K562 (cell line): ENCODE measurements around the gene REX1BD. TPM values are rescaled to one million over a fixed set of nuclear protein-coding genes. Genes with fewer than 3 reads are reported as not detected.

Experiments
- FOXA3 ChIP-seq, 2 experiments: fragments of 450-650 bp in 1 of 2; sonication (generic) in 1 of 2; formaldehyde crosslinking; IDR thresholded peaks in 1 of 2; conservative IDR thresholded peaks in 1 of 2; 2 replicates each; pipeline versions ENCODE4 v1.4.0 to v1.8.0; 2020 to 2022; ENCODE audit warnings: mild to moderate bottlenecking in 2 of 2, missing genetic modification reagents in 1 of 2
- MAFK ChIP-seq: IDR thresholded peaks from 2 replicates; pipeline ENCODE4 v1.6.1; 2011; ENCODE audit warnings: low read length, improper control_type of control experiment
- NFXL1 ChIP-seq: fragments of 450-650 bp; formaldehyde crosslinking; IDR thresholded peaks from 2 replicates; pipeline ENCODE4 v1.4.0; 2021; ENCODE audit warnings: mild to moderate bottlenecking
- NR2F6 ChIP-seq: fragments of 450-650 bp; formaldehyde crosslinking; IDR thresholded peaks from 2 replicates; pipeline ENCODE4 v1.4.0; 2020; ENCODE audit warnings: mild to moderate bottlenecking
- PHF20 ChIP-seq: fragments of 450-650 bp; IDR thresholded peaks from 2 replicates; pipeline ENCODE4 v1.6.1; 2018; ENCODE audit not compliant: partially characterized antibody
- PHF8 ChIP-seq: fragments of 200-600 bp; sonication (generic); IDR thresholded peaks from 2 replicates; pipeline ENCODE4 v1.6.1; 2012; ENCODE audit warnings: mixed run types, mild to moderate bottlenecking, inconsistent platforms, low read length, moderate library complexity, borderline replicate concordance
- SETDB1 ChIP-seq: IDR thresholded peaks from one replicate; pipeline ENCODE4 v1.6.1; 2012; ENCODE audit warnings: low read length, control low read depth, inconsistent platforms
- SMARCC2 ChIP-seq: fragments of 450-650 bp; IDR thresholded peaks from 2 replicates; pipeline ENCODE4 v1.6.1; 2017; ENCODE audit warnings: antibody characterized with exemption, moderate library complexity, mild to moderate bottlenecking, low read depth
- STAT5B ChIP-seq: fragments of 250-450 bp; sonication (Bioruptor Pico); IDR thresholded peaks from 2 replicates; pipeline ENCODE4 v1.8.0; 2021; ENCODE audit warnings: mild to moderate bottlenecking, inconsistent platforms
- TRIM28 ChIP-seq: fragments of 450-650 bp; IDR thresholded peaks from 2 replicates; pipeline ENCODE4 v1.6.1; 2017
- ZNF551 ChIP-seq: fragments of 250-450 bp; sonication (Bioruptor Pico); IDR thresholded peaks from 2 replicates; pipeline ENCODE4 v1.5.0; 2021; ENCODE audit warnings: mild to moderate bottlenecking, moderate library complexity
- ZNF707 ChIP-seq: fragments of 250-450 bp; sonication (Bioruptor Pico); conservative IDR thresholded peaks from 2 replicates; pipeline ENCODE4 v1.8.0; 2022; ENCODE audit warnings: inconsistent platforms, mild to moderate bottlenecking, moderate library complexity
- polyA plus RNA-seq, 8 experiments: library from polyadenylated mRNA; depleted of rRNA in 4 of 8; stranded (reverse) in 5 of 8; unstranded in 3 of 8; fragments of >200 nt; fragmentation: Nextera tagmentation in 2 of 8; fragmentation: Illumina TruSeq in 1 of 8; extraction: Ambion mirVana in 2 of 8; extraction: Trizol in 1 of 8; gene quantifications; 2 replicates each; pipeline versions ENCODE4 v1.2.1 to v1.2.3, GENCODE V29; 2011 to 2014; ENCODE audit warnings: inconsistent platforms in 1 of 8, missing spikeins in 1 of 8
- total RNA-seq, 7 experiments: library from RNA; depleted of rRNA in 6 of 7; stranded (reverse); fragments of >200 nt in 6 of 7; fragmentation: Illumina TruSeq in 2 of 7; extraction: Trizol in 2 of 7; gene quantifications; 2 replicates each; pipeline versions ENCODE4 v1.2.1 to v1.2.3, GENCODE V29; 2011 to 2021; ENCODE audit warnings: low replicate concordance in 1 of 7
- TF ChIP-seq, protein P1 (sequence below): sonication (generic); formaldehyde crosslinking; IDR thresholded peaks from 2 replicates; pipeline ENCODE4 v1.8.0; 2022; ENCODE audit warnings: mild to moderate bottlenecking, missing genetic modification reagents
- TF ChIP-seq, protein P2 (sequence below): fragments of 450-650 bp; formaldehyde crosslinking; IDR thresholded peaks from 2 replicates; pipeline ENCODE4 v1.4.0; 2022; ENCODE audit warnings: mild to moderate bottlenecking, moderate library complexity
- TF ChIP-seq, protein P3 (sequence below): fragments of 450-650 bp; IDR thresholded peaks from 2 replicates; pipeline ENCODE4 v1.6.1; 2018; ENCODE audit not compliant: partially characterized antibody
- TF ChIP-seq, protein P4 (sequence below): fragments of 450-650 bp; formaldehyde crosslinking; conservative IDR thresholded peaks from 2 replicates; pipeline ENCODE4 v1.4.0; 2022; ENCODE audit warnings: mild to moderate bottlenecking, missing genetic modification characterization
- TF ChIP-seq, protein P5 (sequence below), 2 experiments: fragments of 450-650 bp in 1 of 2; sonication (generic) in 1 of 2; formaldehyde crosslinking; conservative IDR thresholded peaks; 2 replicates each; pipeline versions ENCODE4 v1.4.0 to v1.8.1; 2020 to 2022; ENCODE audit warnings: mild to moderate bottlenecking in 1 of 2, missing genetic modification reagents in 1 of 2

Gene REX1BD
- total and polyA plus RNA-seq, 9 of the 15 experiments (the other 6 are each of a cell fraction or from before 2014, with no cell fraction given) = 1.9 to 136 (median 13.8) TPM

DNA sequence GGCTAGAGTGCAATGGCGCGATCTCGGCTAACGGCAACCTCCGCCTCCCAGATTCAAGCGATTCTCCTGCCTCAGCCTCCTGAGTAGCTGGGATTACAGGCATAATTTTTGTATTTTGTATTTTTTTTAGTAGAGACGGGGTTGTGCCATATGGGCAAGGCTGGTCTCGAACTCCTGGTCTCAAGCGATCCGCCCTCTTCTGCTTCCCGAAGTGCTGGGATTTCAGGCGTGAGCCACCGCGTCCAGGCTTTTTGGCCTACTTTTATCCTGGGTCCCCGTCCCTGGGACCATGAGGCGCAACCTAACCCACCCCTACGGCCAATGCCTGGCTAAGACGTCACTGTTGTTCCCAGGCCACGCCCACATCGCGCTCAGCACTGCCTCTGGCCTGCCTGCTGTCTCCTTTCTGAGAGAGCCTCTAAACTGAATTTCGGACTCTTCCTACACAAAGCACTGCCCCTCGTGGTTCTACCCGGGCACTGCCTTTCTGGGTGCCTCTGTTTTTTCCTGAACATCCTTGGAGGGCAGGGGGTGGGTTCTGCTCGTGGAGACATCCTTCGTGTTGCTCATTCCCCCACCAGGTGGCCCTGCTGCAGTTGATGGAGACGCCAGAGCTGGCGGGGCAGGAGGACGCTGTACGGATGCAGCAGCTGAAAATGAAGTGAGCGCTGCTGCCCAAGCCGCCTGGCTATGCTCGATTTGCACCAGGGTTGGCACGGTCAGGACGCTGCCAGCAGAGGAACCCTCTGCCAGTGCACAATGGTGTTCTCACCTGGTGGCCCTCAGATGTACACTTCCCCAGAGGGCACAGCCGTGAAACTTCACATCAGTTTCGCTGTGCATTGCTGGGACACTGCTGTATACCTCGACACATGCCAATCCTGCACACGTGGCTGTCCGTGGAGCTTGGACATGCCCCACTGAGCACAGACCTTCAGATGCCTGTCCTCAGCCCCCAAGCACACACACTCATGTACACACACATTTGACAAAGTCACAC is 2.0 kb downstream of the REX1BD start (continued):
- no peak for TF ChIP-seq MAFK
- TF ChIP-seq, protein P1, sequence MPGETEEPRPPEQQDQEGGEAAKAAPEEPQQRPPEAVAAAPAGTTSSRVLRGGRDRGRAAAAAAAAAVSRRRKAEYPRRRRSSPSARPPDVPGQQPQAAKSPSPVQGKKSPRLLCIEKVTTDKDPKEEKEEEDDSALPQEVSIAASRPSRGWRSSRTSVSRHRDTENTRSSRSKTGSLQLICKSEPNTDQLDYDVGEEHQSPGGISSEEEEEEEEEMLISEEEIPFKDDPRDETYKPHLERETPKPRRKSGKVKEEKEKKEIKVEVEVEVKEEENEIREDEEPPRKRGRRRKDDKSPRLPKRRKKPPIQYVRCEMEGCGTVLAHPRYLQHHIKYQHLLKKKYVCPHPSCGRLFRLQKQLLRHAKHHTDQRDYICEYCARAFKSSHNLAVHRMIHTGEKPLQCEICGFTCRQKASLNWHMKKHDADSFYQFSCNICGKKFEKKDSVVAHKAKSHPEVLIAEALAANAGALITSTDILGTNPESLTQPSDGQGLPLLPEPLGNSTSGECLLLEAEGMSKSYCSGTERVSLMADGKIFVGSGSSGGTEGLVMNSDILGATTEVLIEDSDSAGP (CRISPR knock-in tag) = no peak
- no peak for TF ChIP-seq ZNF707 (CRISPR knock-in tag)
- TF ChIP-seq, protein P2, sequence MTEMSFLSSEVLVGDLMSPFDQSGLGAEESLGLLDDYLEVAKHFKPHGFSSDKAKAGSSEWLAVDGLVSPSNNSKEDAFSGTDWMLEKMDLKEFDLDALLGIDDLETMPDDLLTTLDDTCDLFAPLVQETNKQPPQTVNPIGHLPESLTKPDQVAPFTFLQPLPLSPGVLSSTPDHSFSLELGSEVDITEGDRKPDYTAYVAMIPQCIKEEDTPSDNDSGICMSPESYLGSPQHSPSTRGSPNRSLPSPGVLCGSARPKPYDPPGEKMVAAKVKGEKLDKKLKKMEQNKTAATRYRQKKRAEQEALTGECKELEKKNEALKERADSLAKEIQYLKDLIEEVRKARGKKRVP (CRISPR knock-in tag) = no peak
- no peak; the same call in 1 of the 2 replicates for TF ChIP-seq TRIM28
- peak; percentile 33; the same call in 1 of the 2 replicates for TF ChIP-seq PHF8
- TF ChIP-seq SETDB1 = no peak
- TF ChIP-seq, protein P3, sequence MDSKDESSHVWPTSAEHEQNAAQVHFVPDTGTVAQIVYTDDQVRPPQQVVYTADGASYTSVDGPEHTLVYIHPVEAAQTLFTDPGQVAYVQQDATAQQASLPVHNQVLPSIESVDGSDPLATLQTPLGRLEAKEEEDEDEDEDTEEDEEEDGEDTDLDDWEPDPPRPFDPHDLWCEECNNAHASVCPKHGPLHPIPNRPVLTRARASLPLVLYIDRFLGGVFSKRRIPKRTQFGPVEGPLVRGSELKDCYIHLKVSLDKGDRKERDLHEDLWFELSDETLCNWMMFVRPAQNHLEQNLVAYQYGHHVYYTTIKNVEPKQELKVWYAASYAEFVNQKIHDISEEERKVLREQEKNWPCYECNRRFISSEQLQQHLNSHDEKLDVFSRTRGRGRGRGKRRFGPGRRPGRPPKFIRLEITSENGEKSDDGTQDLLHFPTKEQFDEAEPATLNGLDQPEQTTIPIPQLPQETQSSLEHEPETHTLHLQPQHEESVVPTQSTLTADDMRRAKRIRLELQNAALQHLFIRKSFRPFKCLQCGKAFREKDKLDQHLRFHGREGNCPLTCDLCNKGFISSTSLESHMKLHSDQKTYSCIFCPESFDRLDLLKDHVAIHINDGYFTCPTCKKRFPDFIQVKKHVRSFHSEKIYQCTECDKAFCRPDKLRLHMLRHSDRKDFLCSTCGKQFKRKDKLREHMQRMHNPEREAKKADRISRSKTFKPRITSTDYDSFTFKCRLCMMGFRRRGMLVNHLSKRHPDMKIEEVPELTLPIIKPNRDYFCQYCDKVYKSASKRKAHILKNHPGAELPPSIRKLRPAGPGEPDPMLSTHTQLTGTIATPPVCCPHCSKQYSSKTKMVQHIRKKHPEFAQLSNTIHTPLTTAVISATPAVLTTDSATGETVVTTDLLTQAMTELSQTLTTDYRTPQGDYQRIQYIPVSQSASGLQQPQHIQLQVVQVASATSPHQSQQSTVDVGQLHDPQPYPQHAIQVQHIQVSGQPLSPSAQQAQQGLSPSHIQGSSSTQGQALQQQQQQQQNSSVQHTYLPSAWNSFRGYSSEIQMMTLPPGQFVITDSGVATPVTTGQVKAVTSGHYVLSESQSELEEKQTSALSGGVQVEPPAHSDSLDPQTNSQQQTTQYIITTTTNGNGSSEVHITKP = no peak
- TF ChIP-seq, protein P4, sequence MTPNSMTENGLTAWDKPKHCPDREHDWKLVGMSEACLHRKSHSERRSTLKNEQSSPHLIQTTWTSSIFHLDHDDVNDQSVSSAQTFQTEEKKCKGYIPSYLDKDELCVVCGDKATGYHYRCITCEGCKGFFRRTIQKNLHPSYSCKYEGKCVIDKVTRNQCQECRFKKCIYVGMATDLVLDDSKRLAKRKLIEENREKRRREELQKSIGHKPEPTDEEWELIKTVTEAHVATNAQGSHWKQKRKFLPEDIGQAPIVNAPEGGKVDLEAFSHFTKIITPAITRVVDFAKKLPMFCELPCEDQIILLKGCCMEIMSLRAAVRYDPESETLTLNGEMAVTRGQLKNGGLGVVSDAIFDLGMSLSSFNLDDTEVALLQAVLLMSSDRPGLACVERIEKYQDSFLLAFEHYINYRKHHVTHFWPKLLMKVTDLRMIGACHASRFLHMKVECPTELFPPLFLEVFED (CRISPR knock-in tag) = no peak
- no peak for TF ChIP-seq ZNF551 (CRISPR knock-in tag)
- no peak for TF ChIP-seq STAT5B
- no peak for TF ChIP-seq PHF20
- no peak for TF ChIP-seq SMARCC2
- TF ChIP-seq, protein P5, sequence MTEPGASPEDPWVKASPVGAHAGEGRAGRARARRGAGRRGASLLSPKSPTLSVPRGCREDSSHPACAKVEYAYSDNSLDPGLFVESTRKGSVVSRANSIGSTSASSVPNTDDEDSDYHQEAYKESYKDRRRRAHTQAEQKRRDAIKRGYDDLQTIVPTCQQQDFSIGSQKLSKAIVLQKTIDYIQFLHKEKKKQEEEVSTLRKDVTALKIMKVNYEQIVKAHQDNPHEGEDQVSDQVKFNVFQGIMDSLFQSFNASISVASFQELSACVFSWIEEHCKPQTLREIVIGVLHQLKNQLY (CRISPR knock-in tag; conservative IDR thresholded peaks at IDR 0.05) = no peak
- no peak for TF ChIP-seq FOXA3 (CRISPR knock-in tag; conservative IDR thresholded peaks at IDR 0.05 in 1 of 2, IDR thresholded peaks at IDR 0.05 in 1 of 2)
- TF ChIP-seq NFXL1 (CRISPR knock-in tag) = no peak
- TF ChIP-seq NR2F6 (CRISPR knock-in tag) = no peak
